Measurements from ENCODE around the gene LPP.

Gene LPP

GRCh38 chr3:188523291-188523690 lies 369.3 kb downstream of the LPP start:
- TF ChIP-seq POLR2A (IDR thresholded peaks at IDR 0.05; ENCODE audit: low read depth, low read length) (no peak), POU2F2 (IDR thresholded peaks at IDR 0.05; ENCODE audit: low read depth, low read length) (no peak), POLR2AphosphoS5 (IDR thresholded peaks at IDR 0.05; ENCODE audit: low read depth, low read length) (no peak), TAF1 (IDR thresholded peaks at IDR 0.05; ENCODE audit: low read depth, low read length) (no peak), SPI1 (IDR thresholded peaks at IDR 0.05; ENCODE audit: low read depth, low read length) (no peak), PAX5 (IDR thresholded peaks at IDR 0.05; ENCODE audit: insufficient read depth, low read length, severe bottlenecking) (no peak)
- FAIRE-seq (no peak), DNase-seq (ENCODE audit: insufficient read length, low spot score) (no peak)

- FAIRE-seq = no peak
- TF ChIP-seq POLR2AphosphoS5 (IDR thresholded peaks at IDR 0.05; ENCODE audit: low read depth, low read length) = no peak
- TF ChIP-seq TAF1 (IDR thresholded peaks at IDR 0.05; ENCODE audit: low read depth, low read length) = no peak
- TF ChIP-seq POLR2A (IDR thresholded peaks at IDR 0.05; ENCODE audit: low read depth, low read length) = no peak
- TF ChIP-seq PAX5 (IDR thresholded peaks at IDR 0.05; ENCODE audit: insufficient read depth, low read length, severe bottlenecking) = no peak
- TF ChIP-seq POU2F2 (IDR thresholded peaks at IDR 0.05; ENCODE audit: low read depth, low read length) = no peak
- no peak for TF ChIP-seq SPI1 (IDR thresholded peaks at IDR 0.05; ENCODE audit: low read depth, low read length)
- DNase-seq (ENCODE audit: insufficient read length, low spot score) = no peak
Observed at GRCh38 chr3:188524052-188524451, 370.1 kb downstream of the LPP start.

GRCh38 chr3:188526057-188526456 lies 372.1 kb downstream of the LPP start:
- DNase-seq (ENCODE audit: insufficient read length, low spot score) (no peak), FAIRE-seq (no peak)
- TF ChIP-seq PAX5 (IDR thresholded peaks at IDR 0.05; ENCODE audit: insufficient read depth, low read length, severe bottlenecking) (no peak), POLR2A (IDR thresholded peaks at IDR 0.05; ENCODE audit: low read depth, low read length) (no peak), POU2F2 (IDR thresholded peaks at IDR 0.05; ENCODE audit: low read depth, low read length) (no peak), SPI1 (IDR thresholded peaks at IDR 0.05; ENCODE audit: low read depth, low read length) (no peak), POLR2AphosphoS5 (IDR thresholded peaks at IDR 0.05; ENCODE audit: low read depth, low read length) (no peak), TAF1 (IDR thresholded peaks at IDR 0.05; ENCODE audit: low read depth, low read length) (no peak)

GRCh38 chr3:188527389-188527788 lies 373.4 kb downstream of the LPP start:
- no peak for DNase-seq (ENCODE audit: insufficient read length, low spot score)
- TF ChIP-seq POLR2A (IDR thresholded peaks at IDR 0.05; ENCODE audit: low read depth, low read length) (no peak), SPI1 (IDR thresholded peaks at IDR 0.05; ENCODE audit: low read depth, low read length) (no peak), TAF1 (IDR thresholded peaks at IDR 0.05; ENCODE audit: low read depth, low read length) (no peak), POU2F2 (IDR thresholded peaks at IDR 0.05; ENCODE audit: low read depth, low read length) (no peak), PAX5 (IDR thresholded peaks at IDR 0.05; ENCODE audit: insufficient read depth, low read length, severe bottlenecking) (no peak), POLR2AphosphoS5 (IDR thresholded peaks at IDR 0.05; ENCODE audit: low read depth, low read length) (no peak)
- FAIRE-seq = no peak

GRCh38 chr3:188528396-188528795 lies 374.4 kb downstream of the LPP start:
- TF ChIP-seq POU2F2 (IDR thresholded peaks at IDR 0.05; ENCODE audit: low read depth, low read length) = no peak
- no peak for TF ChIP-seq TAF1 (IDR thresholded peaks at IDR 0.05; ENCODE audit: low read depth, low read length)
- no peak for TF ChIP-seq PAX5 (IDR thresholded peaks at IDR 0.05; ENCODE audit: insufficient read depth, low read length, severe bottlenecking)
- DNase-seq (ENCODE audit: insufficient read length, low spot score) (no peak), FAIRE-seq (no peak)

- TF ChIP-seq PAX5 (IDR thresholded peaks at IDR 0.05; ENCODE audit: insufficient read depth, low read length, severe bottlenecking) (no peak), SPI1 (IDR thresholded peaks at IDR 0.05; ENCODE audit: low read depth, low read length) (no peak), POLR2A (IDR thresholded peaks at IDR 0.05; ENCODE audit: low read depth, low read length) (no peak), TAF1 (IDR thresholded peaks at IDR 0.05; ENCODE audit: low read depth, low read length) (no peak), POU2F2 (IDR thresholded peaks at IDR 0.05; ENCODE audit: low read depth, low read length) (no peak), POLR2AphosphoS5 (IDR thresholded peaks at IDR 0.05; ENCODE audit: low read depth, low read length) (no peak)
- FAIRE-seq (no peak), DNase-seq (ENCODE audit: insufficient read length, low spot score) (no peak)
Observed at GRCh38 chr3:188529228-188529627, 375.3 kb downstream of the LPP start.

GRCh38 chr3:188530226-188530625 lies 376.3 kb downstream of the LPP start:
- TF ChIP-seq POU2F2 (IDR thresholded peaks at IDR 0.05; ENCODE audit: low read depth, low read length) (no peak), TAF1 (IDR thresholded peaks at IDR 0.05; ENCODE audit: low read depth, low read length) (no peak), SPI1 (IDR thresholded peaks at IDR 0.05; ENCODE audit: low read depth, low read length) (no peak), PAX5 (IDR thresholded peaks at IDR 0.05; ENCODE audit: insufficient read depth, low read length, severe bottlenecking) (no peak), POLR2A (IDR thresholded peaks at IDR 0.05; ENCODE audit: low read depth, low read length) (no peak), POLR2AphosphoS5 (IDR thresholded peaks at IDR 0.05; ENCODE audit: low read depth, low read length) (no peak)
- no peak for FAIRE-seq
- no peak for DNase-seq (ENCODE audit: insufficient read length, low spot score)

- FAIRE-seq (no peak), DNase-seq (ENCODE audit: insufficient read length, low spot score) (no peak)
- no peak for TF ChIP-seq POLR2A (IDR thresholded peaks at IDR 0.05; ENCODE audit: low read depth, low read length)
- no peak for TF ChIP-seq PAX5 (IDR thresholded peaks at IDR 0.05; ENCODE audit: insufficient read depth, low read length, severe bottlenecking)
- no peak for TF ChIP-seq SPI1 (IDR thresholded peaks at IDR 0.05; ENCODE audit: low read depth, low read length)
- no peak for TF ChIP-seq POU2F2 (IDR thresholded peaks at IDR 0.05; ENCODE audit: low read depth, low read length)
- no peak for TF ChIP-seq TAF1 (IDR thresholded peaks at IDR 0.05; ENCODE audit: low read depth, low read length)
- TF ChIP-seq POLR2AphosphoS5 (IDR thresholded peaks at IDR 0.05; ENCODE audit: low read depth, low read length) = no peak
Observed at GRCh38 chr3:188531210-188531609, 377.3 kb downstream of the LPP start.

- no peak for DNase-seq (ENCODE audit: insufficient read length, low spot score)
- no peak for FAIRE-seq
- TF ChIP-seq TAF1 (IDR thresholded peaks at IDR 0.05; ENCODE audit: low read depth, low read length) (no peak), POU2F2 (IDR thresholded peaks at IDR 0.05; ENCODE audit: low read depth, low read length) (no peak), SPI1 (IDR thresholded peaks at IDR 0.05; ENCODE audit: low read depth, low read length) (no peak), POLR2AphosphoS5 (IDR thresholded peaks at IDR 0.05; ENCODE audit: low read depth, low read length) (no peak), POLR2A (IDR thresholded peaks at IDR 0.05; ENCODE audit: low read depth, low read length) (no peak), PAX5 (IDR thresholded peaks at IDR 0.05; ENCODE audit: insufficient read depth, low read length, severe bottlenecking) (no peak)
Observed at GRCh38 chr3:188533172-188533571, 379.2 kb downstream of the LPP start.

Data from GM12891 (cell line).